Body of pancreas (tissue), 4 donors: ENCODE data around the gene DUSP6. TPM values are rescaled to one million over a fixed set of nuclear protein-coding genes. Genes with fewer than 3 reads are reported as not detected.
"Not testable (repeated sequence)": the region's sequence is repeated elsewhere in the genome, so short reads cannot be mapped to it uniquely, and the experiment has no call there.

Source experiments
- ATAC-seq: fragments of 150-250 bp; one replicate; pipeline ENCODE4 v1.9.1; 2016
- DNase-seq, 4 donors: peaks; one replicate each; pipeline ENCODE4 v3.0.0-alpha.2; 2019
- H3K27ac ChIP-seq, 4 donors: fragments of 200-600 bp; sonication (generic); 1 replicate in 3 of 4; 2 replicates in 1 of 4; pipeline versions ENCODE4 v1.5.1 to v1.6.1; 2016 to 2019; ENCODE audit warnings: mild to moderate bottlenecking in 1 of 4, mixed read lengths in 1 of 4, moderate library complexity in 1 of 4
- H3K27me3 ChIP-seq, 2 donors: fragments of 200-600 bp; sonication (generic); one replicate each; pipeline ENCODE4 v1.6.0; 2016; ENCODE audit warnings: mild to moderate bottlenecking in 1 of 2
- H3K36me3 ChIP-seq, 2 donors: fragments of 200-600 bp; sonication (generic); replicated peaks in 1 of 2; 2 replicates each; pipeline ENCODE4 v1.5.1; 2016; ENCODE audit warnings: low read depth in 2 of 2; ENCODE audit not compliant: insufficient read depth in 1 of 2
- H3K4me1 ChIP-seq: fragments of 200-600 bp; sonication (generic); one replicate; pipeline ENCODE4 v1.6.0; 2016
- H3K4me3 ChIP-seq, 2 donors: fragments of 200-600 bp; sonication (generic); 1 replicate in 1 of 2; 2 replicates in 1 of 2; pipeline ENCODE4 v1.5.1; 2016 to 2019
- H3K9me3 ChIP-seq, 3 donors: fragments of 200-600 bp; sonication (generic); 1 replicate in 2 of 3; 2 replicates in 1 of 3; pipeline ENCODE4 v1.5.1; 2016
- CTCF ChIP-seq, 7 experiments: fragments of 450-650 bp in 4 of 7; fragments of 200-600 bp in 3 of 7; sonication (generic) in 3 of 7; IDR thresholded peaks; one replicate each; pipeline ENCODE4 v1.5.1; 2016 to 2019; ENCODE audit warnings: antibody characterized with exemption in 7 of 7
- POLR2A ChIP-seq, 3 donors: fragments of 450-650 bp; IDR thresholded peaks; one replicate each; pipeline ENCODE4 v1.6.1; 2016; ENCODE audit warnings: antibody characterized with exemption in 3 of 3, mild to moderate bottlenecking in 2 of 3
- WGBS, 2 donors: methylation state at CpG; one replicate each; pipeline ENCODE4 v1.1.5; 2017; 5-methylcytosine and 5-hydroxymethylcytosine counted together
- intact Hi-C: fragments of 100-400 bp; cut with DNase I; formaldehyde crosslinking; loops from one replicate; pipeline ENCODE4 v1.15.1; 2023
- total RNA-seq, 2 donors: library from RNA; depleted of rRNA; stranded (reverse); fragments of >200 nt; gene quantifications; one replicate each; pipeline ENCODE4 v1.1.0, GENCODE V29; 2016

DUSP6 gene
- total RNA-seq, 2 donors from 2014 or later = 21.3 to 49.8 TPM

DNA sequence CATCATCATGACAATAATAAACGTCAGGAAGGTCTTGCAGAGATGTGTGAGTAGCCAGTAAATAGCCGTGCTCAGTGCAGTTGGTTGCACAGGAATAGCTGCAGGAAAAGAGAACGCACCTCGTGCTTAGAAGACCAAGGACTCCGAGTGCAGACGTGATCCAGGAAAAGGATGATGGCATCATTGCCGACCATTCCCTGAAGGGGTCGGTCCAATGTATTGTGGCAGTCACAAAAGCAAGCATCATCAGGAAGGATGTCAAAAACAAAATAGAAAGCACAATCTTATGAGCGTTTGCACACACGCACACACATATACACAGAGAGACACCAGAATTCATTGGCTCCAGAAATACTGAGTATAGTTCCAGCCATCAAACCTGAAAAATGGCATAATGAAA is 12.8 kb downstream of the DUSP6 start:
- Histone ChIP-seq H3K27me3 (no peaks in the 10 kb centered on the region), H3K9me3 (no peaks in the 10 kb centered on the region), H3K27ac (no peak overlapping the region), H3K4me3 (no peak overlapping the region), H3K4me1 (peaks cover 16% of the 10 kb centered on the region), H3K36me3 (no peaks in the 10 kb centered on the region)
- WGBS, 2 donors = 87 to 90% methylated on average over 10 of the region's 10 CpGs
- DNase-seq = no peak
- ATAC-seq = no peak
- intact Hi-C loops = no loop called here
- no peak for TF ChIP-seq POLR2A (IDR thresholded peaks at IDR 0.05)
- no peak for TF ChIP-seq CTCF (IDR thresholded peaks at IDR 0.05)

GRCh38 chr12:89337136-89337535 is 15.2 kb downstream of the DUSP6 start:
- ATAC-seq, intact Hi-C loops, DNase-seq, H3K4me3 ChIP-seq, H3K4me1 ChIP-seq, H3K27me3 ChIP-seq, H3K9me3 ChIP-seq, H3K36me3 ChIP-seq, H3K27ac ChIP-seq: not testable (repeated sequence)
- 83 to 87% methylated on average over 4 of the region's 4 CpGs for WGBS, 2 donors

- Histone ChIP-seq H3K4me3 (no peak overlapping the region), H3K27me3 (no peaks in the 10 kb centered on the region), H3K27ac (no peak overlapping the region), H3K4me1 (no peaks in the 10 kb centered on the region), H3K36me3 (no peaks in the 10 kb centered on the region), H3K9me3 (no peaks in the 10 kb centered on the region)
- no peak for TF ChIP-seq POLR2A (IDR thresholded peaks at IDR 0.05)
- TF ChIP-seq CTCF (IDR thresholded peaks at IDR 0.05) = no peak
- intact Hi-C loops = no loop called here
- WGBS, 2 donors = 76 to 82% methylated on average over 5 of the region's 5 CpGs
- ATAC-seq (no peak), DNase-seq (no peak)
These were observed 16.7 kb downstream of the DUSP6 start for GRCh38 chr12:89335452-89336244.

DNA sequence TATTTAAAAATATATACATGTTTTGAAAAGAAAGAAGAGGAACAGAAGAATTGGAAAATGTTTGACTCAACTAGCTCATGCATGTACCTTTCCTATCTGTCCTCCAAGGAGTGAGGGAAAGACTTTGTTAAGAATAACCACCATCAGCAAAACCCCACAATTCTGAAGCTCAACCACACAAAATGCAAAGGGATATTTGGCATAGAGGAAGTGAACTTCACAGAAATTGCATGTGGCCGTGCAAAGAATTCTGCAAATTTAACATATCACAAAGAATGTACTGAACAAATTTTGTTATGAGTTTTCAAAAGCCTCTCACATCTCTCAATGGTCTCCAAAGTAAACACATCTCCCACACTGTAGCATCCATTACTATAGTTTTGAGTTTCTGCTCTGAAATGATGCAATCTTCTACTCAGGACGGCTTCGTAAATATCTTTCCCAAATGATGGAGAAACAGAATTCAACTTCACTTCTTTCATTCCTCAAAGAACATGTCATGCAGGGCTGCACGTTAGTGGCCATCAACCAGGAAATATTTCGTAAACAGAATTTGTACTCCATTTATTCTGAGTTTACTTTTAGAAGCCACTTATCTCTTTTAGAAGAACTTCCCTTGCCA is 17.6 kb downstream of the DUSP6 start:
- ATAC-seq = no peak

More for the DNA sequence above, 17.6 kb downstream of the DUSP6 start:
- intact Hi-C loops = no loop called here
- no peaks in the 10 kb centered on the region for H3K4me1 ChIP-seq
- no peaks in the 10 kb centered on the region for H3K27me3 ChIP-seq
- DNase-seq = no peak
- no peaks in the 10 kb centered on the region for H3K36me3 ChIP-seq
- no peak for TF ChIP-seq POLR2A (IDR thresholded peaks at IDR 0.05)
- TF ChIP-seq CTCF (IDR thresholded peaks at IDR 0.05) = no peak
- no peaks in the 10 kb centered on the region for H3K9me3 ChIP-seq
- H3K27ac ChIP-seq = no peak overlapping the region
- 76 to 81% methylated on average over 5 of the region's 5 CpGs for WGBS, 2 donors
- no peak overlapping the region for H3K4me3 ChIP-seq
